Dendritic cell treated with granulocyte-macrophage colony-stimulating factor and Interleukin-4, amounts not matched to agents 40 ng/mL and 50 ng/mL, for 4 days (primary cell): Measurements from ENCODE around the gene NCKIPSD.
A peak's percentile ranks its signal among the peaks of the same experiment; 100 is the strongest.

ENCODE experiments used
- H3K27ac Mint-ChIP-seq: one replicate; pipeline ENCODE4 v1.8.0; 2022; ENCODE audit warnings: mild to moderate bottlenecking, mixed read lengths
- H3K27me3 Mint-ChIP-seq: one replicate; pipeline ENCODE4 v1.8.0; 2022; ENCODE audit warnings: mild to moderate bottlenecking, mixed read lengths
- H3K36me3 Mint-ChIP-seq: one replicate; pipeline ENCODE4 v1.8.0; 2022; ENCODE audit warnings: low read depth, mixed read lengths
- H3K4me1 Mint-ChIP-seq: one replicate; pipeline ENCODE4 v1.8.0; 2022; ENCODE audit warnings: low read depth, mixed read lengths
- H3K4me3 Mint-ChIP-seq: one replicate; pipeline ENCODE4 v1.8.0; 2022; ENCODE audit warnings: mild to moderate bottlenecking, moderate library complexity, mixed read lengths
- H3K9me3 Mint-ChIP-seq: one replicate; pipeline ENCODE4 v1.8.0; 2022; ENCODE audit warnings: mixed read lengths
- intact Hi-C: fragments of 100-400 bp; cut with micrococcal nuclease; formaldehyde crosslinking; loops from one replicate; pipeline ENCODE4 v1.15.0; 2022

NCKIPSD gene

DNA sequence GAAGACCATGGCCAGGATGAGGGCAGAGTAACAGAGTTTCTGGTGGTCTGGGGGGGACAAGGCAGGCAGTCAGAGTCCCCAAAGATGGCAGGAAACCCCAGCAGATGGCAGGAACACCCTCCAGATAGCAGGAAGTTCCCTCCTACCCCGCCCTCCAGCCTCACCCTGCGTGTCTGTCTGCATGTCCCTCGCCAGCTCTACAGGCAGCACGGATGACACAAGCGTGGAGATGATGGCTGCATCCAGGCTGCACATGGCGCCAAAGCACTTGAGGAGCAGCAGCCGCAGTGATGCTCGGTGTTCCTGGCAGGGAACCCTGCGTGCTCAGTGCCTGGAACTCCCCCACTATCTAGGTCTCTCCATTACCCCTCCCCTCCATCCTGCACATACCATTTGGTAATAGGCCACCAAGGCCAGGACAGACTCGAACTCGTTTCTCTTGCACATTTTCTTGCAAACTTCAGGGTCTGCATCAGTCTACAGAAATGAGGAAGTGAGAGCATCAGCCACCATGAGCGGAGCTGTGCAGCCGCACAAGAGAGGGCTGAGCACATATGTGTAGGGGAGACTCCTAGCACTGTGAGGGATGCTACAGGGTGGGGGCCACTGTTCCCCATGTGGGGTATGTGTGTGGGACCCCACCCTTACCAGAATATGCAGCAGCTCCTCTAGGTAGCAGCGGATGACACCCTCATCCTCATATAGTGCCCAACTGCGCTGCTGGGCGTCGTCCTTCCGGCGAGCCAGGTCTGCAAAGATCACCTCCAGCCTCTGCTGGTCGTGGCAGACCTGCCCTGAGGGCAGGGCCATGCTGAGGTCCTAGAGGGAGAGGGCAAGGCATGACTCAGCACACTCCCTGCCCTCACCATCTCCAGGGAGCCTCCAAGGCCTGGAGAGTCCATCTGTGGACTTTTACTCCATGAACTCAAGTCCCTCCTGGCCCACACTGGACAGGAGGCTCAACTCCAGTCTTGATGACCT lies 6.0 kb downstream of the NCKIPSD start:
- Mint-ChIP-seq H3K36me3 (peaks cover 93% of the 10 kb centered on the region), H3K27ac (no peak overlapping the region), H3K4me1 (peaks cover 38% of the 10 kb centered on the region), H3K27me3 (no peaks in the 10 kb centered on the region), H3K9me3 (no peaks in the 10 kb centered on the region), H3K4me3 (no peak overlapping the region)
- intact Hi-C loops: loop anchor here (10.0 kb wide), 1 partner anchor 215 kb away; a partner anchor contains a TSS

DNA sequence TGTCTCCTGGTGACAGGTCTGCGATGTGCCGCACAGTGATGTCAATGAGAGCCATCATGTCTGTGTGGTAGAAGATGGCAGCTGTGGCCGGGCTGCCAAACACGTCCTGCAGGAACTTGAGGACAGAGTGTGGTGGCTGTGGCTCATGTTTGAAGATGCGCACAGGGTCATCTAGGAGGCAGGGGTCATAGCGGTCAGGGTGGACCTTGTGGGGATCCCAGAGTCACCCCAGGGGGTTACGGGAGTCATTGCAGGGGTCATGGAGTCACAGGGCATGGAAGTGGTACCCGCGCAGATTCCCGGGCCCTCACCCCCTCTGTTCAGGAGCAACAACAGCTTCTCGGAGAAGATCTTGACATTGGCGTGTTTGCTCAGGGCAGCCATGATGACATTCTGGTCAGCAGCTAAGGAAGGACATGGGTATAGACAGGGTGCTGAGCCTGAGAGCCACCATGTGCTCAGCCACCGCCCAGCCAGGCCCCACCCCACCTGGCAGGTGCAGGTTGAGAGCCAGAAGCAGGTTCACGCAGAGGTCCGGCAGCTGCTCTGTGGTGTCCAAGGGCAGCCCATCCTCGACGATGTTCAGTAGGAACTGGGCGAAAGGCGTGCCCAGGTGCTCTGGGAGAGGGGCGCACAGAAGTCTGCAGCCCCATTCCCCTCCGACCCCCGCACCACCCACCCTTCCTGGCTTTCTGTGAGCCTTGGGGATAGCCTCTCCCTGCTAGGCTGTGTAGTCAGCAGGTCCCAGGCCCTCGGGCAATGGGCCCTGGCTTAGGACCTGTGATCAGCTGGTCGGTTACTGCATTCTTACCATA lies 6.9 kb downstream of the NCKIPSD start:
- Mint-ChIP-seq H3K36me3 (peaks cover 96% of the 10 kb centered on the region), H3K27me3 (no peaks in the 10 kb centered on the region), H3K9me3 (no peaks in the 10 kb centered on the region), H3K4me1 (peaks cover 28% of the 10 kb centered on the region), H3K27ac (no peak overlapping the region), H3K4me3 (no peak overlapping the region)
- intact Hi-C loops: no loop called here

DNA sequence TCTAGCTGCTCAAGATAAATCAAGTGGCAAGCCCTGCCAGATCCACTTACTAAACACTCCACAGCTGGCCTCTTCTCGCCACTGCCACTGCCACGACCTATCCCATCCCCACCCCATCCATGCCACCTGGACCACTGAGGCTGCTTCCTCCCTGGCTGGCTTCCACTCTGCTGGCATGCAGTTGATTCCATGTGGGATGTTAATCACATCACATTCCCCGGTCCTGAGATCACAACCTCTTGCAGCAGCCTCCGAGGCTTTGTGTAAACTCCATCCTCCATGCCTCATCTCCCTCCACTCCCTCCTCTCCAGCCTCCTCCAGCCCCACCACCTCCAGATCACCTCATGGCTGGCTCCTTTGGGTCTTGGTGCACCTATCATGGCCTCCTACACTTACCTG lies 7.7 kb downstream of the NCKIPSD start:
- Mint-ChIP-seq H3K4me1 (peaks cover 22% of the 10 kb centered on the region), H3K27me3 (no peaks in the 10 kb centered on the region), H3K36me3 (peaks cover 100% of the 10 kb centered on the region), H3K4me3 (no peak overlapping the region), H3K27ac (no peak overlapping the region), H3K9me3 (no peaks in the 10 kb centered on the region)
- intact Hi-C loops: no loop called here

DNA sequence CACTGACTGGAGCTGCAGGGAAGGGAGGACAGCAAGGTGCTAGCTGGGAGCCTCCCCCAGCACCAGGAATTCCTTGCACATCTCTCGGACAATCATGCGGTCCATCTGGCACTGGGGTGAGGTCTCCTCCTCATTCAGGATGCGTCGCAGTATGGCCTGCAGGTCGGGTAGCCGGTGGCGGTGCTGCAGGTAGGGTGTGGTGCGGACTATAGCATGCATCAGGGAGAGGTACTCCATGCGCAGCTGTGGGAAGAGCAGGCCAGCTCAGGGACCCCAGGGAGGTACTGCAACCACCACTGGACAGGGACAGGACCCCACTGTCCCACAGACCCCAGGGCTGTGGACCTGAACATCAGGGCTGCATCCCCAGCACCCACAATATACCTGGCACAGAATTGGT lies 11.2 kb downstream of the NCKIPSD start:
- Mint-ChIP-seq H3K4me1 (peaks cover 2% of the 10 kb centered on the region), H3K27ac (no peak overlapping the region), H3K9me3 (no peaks in the 10 kb centered on the region), H3K4me3 (no peak overlapping the region), H3K27me3 (no peaks in the 10 kb centered on the region), H3K36me3 (peaks cover 89% of the 10 kb centered on the region)
- intact Hi-C loops: no loop called here

DNA sequence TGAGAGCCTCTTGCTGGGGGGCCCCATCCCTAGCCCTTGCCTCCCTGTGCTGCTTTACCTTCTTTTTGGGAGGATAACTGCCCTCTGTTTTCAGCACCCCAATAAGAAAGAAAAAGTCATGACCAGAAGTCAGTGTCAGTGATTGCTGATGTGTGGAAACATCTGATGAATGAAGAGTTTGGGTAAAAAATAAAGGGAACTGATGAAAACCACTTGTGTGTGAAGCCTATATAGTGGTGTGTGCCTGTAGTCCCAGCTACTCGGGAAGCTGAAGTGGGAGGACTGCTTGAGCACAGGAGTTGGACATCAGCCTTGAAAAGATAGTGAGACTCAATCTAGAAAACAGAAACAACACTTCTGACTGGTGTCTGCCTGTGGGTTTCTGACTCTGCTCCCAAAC lies 13.2 kb downstream of the NCKIPSD start:
- no peak overlapping the region for H3K4me3 Mint-ChIP-seq
- H3K27ac Mint-ChIP-seq: no peak overlapping the region
- H3K27me3 Mint-ChIP-seq: no peaks in the 10 kb centered on the region
- no peaks in the 10 kb centered on the region for H3K9me3 Mint-ChIP-seq
- intact Hi-C loops: no loop called here
- H3K4me1 Mint-ChIP-seq: no peaks in the 10 kb centered on the region
- peaks cover 69% of the 10 kb centered on the region for H3K36me3 Mint-ChIP-seq

DNA sequence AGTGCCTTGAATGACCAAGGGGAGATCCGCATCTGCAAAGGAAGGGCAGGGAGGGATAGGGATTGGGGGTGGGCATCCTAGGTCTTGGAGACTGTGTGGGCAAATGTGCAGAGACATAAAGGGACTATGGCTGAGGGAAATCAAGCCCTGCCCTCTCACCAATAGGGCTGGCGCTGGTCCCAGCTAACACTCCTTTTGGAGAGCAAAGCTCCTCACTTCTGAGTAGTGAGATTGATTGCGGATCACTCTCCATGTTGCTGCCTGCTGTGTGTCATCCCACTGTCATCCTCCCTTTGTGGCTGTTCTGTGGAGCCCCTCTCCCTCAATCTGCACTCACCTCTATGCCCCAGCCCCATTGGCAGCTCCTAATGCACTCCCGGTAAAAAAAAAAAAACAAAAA lies 20.8 kb downstream of the NCKIPSD start:
- Mint-ChIP-seq H3K9me3 (no peaks in the 10 kb centered on the region), H3K27ac (no peak overlapping the region), H3K36me3 (peaks cover 20% of the 10 kb centered on the region), H3K4me1 (peaks cover 36% of the 10 kb centered on the region), H3K27me3 (peaks cover 37% of the 10 kb centered on the region), H3K4me3 (no peak overlapping the region)
- intact Hi-C loops: no loop called here

DNA sequence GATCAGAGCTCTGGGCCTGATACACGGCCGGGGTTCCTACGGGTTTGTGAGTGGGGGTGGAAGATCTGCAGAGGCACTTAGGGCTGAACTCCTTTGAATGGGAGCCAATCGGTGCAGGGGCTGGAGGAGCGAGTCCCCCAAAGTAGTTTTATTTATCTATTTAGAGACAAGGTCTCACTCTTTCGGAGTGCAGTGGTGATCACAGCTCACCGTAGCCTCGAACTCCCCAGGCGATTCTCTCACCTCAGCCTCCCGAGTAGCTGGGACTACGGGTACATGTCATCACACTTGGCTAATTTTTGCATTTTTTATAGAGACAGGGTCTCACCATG lies 21.4 kb downstream of the NCKIPSD start:
- H3K36me3 Mint-ChIP-seq: peaks cover 20% of the 10 kb centered on the region
- H3K27me3 Mint-ChIP-seq: peaks cover 43% of the 10 kb centered on the region
- H3K9me3 Mint-ChIP-seq: no peaks in the 10 kb centered on the region
- H3K4me3 Mint-ChIP-seq: peak overlapping the region; percentile 80
- intact Hi-C loops: no loop called here
- no peak overlapping the region for H3K27ac Mint-ChIP-seq
- peaks cover 36% of the 10 kb centered on the region for H3K4me1 Mint-ChIP-seq

DNA sequence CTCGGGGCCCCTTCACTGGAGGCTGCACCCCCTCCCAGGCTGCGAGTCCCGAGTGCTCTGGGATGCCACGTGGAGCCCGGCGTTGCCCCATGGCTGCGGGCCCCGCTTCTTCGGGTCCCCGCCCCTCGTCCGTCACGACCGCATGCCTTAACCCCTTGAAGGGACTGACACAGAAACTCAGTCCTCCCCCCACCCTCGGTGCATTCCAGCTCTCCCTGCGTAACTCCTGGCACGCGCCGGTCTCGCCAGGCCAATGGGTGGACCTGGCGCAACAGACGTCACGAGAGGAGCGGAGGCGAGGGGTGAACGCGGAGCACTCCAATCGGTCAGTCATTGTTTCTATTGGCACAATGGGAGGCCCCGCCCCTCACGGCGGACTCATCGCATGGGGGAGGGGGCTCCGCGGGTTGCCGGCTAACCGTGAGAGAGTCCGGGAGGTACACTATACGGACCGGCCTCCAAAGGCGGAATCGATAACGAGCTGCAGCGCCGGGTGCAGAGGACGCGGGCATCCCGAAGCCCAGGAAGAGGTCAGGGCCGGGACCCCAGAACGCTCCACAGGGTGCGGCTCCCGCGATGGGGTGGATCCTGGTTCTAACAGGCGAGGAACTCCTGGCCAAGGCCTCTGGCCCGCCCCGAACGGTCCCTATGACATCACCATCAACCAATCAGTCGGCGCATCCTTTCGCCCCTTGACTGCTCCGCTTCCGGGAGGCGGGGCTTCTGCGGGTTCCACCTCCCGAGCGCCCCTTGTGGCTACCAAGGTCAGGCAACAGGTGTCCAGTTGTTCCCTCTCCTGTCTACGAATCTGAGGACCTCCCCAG lies 22.0 kb downstream of the NCKIPSD start:
- intact Hi-C loops: no loop called here
- Mint-ChIP-seq H3K27me3 (peaks cover 49% of the 10 kb centered on the region), H3K36me3 (peaks cover 20% of the 10 kb centered on the region), H3K4me3 (peak overlapping the region; percentile 80), H3K27ac (peak overlapping the region; percentile 84), H3K4me1 (peaks cover 36% of the 10 kb centered on the region), H3K9me3 (no peaks in the 10 kb centered on the region)

DNA sequence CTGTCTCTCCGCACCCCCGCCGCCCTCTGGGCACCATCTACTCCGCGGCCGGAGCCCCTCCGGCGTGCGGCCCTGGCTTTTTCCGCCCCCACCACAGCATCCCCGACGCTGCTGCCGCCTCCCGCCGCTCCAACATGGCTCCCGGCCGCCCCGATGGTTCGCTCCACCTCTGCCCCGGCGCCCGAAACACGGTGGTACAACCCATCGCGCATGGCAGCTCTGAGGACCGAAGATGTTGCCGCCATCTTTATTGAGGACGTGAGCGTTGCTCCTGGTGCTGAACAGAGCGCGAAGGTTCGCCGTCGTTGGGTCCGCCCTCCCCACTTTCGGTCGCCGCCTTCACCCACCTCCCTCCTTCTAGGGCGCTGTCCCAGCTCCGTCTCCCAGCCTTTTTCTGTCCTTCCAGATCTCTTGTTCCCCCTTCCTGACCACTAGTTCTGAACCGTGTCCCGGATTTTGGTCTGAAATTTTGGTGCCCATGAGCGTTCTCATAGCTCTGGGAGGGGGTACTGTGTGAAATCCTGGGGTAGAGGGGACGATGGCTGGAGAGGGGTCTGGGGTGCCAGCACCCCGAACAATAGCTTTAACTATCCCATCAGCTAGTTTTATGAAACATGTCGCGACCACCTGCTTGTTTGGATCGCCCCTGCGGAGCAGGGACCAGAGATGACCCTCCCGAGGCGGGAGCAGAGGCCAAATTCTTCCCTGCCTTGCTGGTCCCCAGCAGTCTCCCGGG lies 22.8 kb downstream of the NCKIPSD start, which contains the start of gene CELSR3:
Gene CELSR3, minus strand, starts transcription at position 134 of the 736 bp plus-strand sequence. CDS start 252 bp downstream, outside the sequence.
- Mint-ChIP-seq H3K36me3 (peaks cover 20% of the 10 kb centered on the region), H3K27ac (peak within 1 kb of the TSS; percentile 84), H3K4me3 (peak within 1 kb of the TSS; percentile 80), H3K9me3 (no peaks in the 10 kb centered on the region), H3K4me1 (peaks cover 36% of the 10 kb centered on the region), H3K27me3 (peaks cover 53% of the 10 kb centered on the region)
- intact Hi-C loops: no loop called here

DNA sequence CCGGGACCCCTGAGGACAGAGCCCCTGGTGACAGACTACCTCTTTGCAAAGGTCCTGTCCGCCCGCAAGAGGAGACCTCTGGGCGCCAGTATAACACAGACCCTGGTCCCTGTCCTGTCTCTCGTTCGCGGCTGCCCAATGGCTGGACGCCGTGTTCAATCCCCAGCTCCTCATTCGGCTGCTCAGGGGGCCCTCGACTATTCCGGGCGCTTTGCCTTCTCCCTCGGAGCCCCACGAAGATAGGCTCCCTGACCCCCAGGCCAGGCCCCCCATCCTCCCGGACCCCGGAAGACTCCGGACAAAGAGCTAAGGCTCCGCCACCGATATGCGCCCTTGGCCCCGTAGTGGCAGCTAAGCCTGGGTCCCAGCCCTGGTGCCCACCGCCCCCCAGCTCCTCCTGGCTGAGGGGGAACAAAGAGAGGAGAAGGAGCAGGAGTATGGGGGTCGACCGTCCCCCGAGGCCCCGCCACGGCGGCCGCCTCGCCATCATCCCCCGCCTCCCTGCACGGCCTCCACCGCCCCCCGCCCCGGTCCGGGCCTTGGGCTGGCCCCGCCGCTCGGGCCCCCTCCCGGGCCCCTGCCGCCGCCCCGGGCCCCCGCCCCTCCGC lies 23.5 kb downstream of the NCKIPSD start:
- H3K4me3 Mint-ChIP-seq: no peak overlapping the region
- intact Hi-C loops: no loop called here
- peaks cover 60% of the 10 kb centered on the region for H3K27me3 Mint-ChIP-seq
- H3K4me1 Mint-ChIP-seq: peaks cover 36% of the 10 kb centered on the region
- H3K9me3 Mint-ChIP-seq: no peaks in the 10 kb centered on the region
- no peak overlapping the region for H3K27ac Mint-ChIP-seq
- peaks cover 20% of the 10 kb centered on the region for H3K36me3 Mint-ChIP-seq

DNA sequence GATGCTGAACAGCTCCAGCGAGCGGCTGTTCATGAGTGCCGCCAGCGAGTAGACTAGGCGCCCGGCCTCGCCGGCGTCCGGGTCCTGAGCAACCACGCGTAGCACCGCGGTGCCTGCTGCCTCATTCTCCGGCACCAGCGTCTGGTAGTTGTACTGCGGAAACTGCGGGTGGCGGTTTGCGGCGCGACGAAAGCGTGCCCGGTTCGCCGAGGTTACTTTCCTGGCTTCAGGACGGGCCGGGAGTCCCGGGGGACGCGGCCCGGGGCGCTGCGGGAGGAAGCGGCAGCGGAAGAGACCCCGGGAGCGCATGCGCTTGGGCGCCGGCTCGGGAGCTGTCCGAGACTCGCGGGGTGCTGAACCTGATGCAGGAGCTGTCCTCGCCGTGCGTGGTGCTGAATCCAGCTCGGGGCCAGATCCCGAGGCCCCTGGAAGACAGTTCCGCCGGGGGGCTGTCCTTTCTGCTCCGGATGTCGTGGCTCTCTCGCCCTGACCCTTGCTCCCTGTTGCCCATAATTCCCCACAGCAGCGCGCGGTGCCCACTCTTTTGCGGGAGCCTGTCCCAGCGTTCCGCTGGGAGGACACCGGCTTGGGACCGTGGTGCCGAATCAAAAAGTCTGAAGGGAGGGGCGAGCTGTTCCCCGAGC lies 24.1 kb downstream of the NCKIPSD start:
- Mint-ChIP-seq H3K4me1 (peaks cover 42% of the 10 kb centered on the region), H3K9me3 (no peaks in the 10 kb centered on the region), H3K27ac (no peak overlapping the region), H3K27me3 (peaks cover 66% of the 10 kb centered on the region), H3K4me3 (peak overlapping the region; percentile 48), H3K36me3 (peaks cover 20% of the 10 kb centered on the region)
- intact Hi-C loops: no loop called here

DNA sequence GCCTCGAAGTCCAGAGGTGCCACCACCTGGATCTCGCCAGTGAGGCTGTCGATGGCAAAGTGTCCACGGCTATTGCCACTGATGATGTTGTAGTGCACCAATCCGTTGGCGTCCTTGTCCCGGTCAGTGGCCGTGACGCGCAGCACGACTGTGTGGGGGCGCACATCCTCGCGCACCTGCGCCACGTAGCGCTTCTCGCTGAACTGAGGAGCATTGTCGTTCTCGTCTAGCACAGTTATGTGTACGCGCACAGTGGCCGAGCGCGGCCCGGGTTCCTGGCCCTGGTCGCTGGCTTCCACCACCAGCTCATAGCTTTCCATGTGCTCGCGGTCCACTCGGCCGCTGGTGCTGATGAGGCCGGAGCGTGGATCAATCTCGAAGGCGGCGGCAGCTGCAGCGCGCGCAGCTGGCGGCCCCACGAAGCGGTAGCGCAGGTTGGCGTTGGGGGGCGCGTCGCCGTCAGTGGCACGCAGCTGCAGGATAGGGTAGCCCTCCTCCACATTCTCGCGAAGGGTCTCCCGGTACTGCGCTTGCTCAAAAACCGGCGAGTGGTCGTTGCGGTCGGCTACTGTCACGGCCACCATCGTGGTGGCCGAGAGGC lies 24.8 kb downstream of the NCKIPSD start:
- Mint-ChIP-seq H3K27me3 (peaks cover 67% of the 10 kb centered on the region), H3K4me3 (no peak overlapping the region), H3K36me3 (peaks cover 13% of the 10 kb centered on the region), H3K9me3 (no peaks in the 10 kb centered on the region), H3K27ac (no peak overlapping the region), H3K4me1 (peaks cover 44% of the 10 kb centered on the region)
- intact Hi-C loops: no loop called here
